GM18873 (cell line): ENCODE measurements around the gene FAM219A.
"Not testable (repeated sequence)": the region's sequence is repeated elsewhere in the genome, so short reads cannot be mapped to it uniquely, and the experiment has no call there.

Experiments used
- ATAC-seq: cut with Tn5 transposase; IDR thresholded peaks from one replicate; pipeline ENCODE4 v1.9.1; 2021; ENCODE audit warnings: mild to moderate bottlenecking, moderate library complexity, moderate number of reproducible peaks; ENCODE audit not compliant: unreplicated experiment, low FRiP score

The FAM219A gene

DNA sequence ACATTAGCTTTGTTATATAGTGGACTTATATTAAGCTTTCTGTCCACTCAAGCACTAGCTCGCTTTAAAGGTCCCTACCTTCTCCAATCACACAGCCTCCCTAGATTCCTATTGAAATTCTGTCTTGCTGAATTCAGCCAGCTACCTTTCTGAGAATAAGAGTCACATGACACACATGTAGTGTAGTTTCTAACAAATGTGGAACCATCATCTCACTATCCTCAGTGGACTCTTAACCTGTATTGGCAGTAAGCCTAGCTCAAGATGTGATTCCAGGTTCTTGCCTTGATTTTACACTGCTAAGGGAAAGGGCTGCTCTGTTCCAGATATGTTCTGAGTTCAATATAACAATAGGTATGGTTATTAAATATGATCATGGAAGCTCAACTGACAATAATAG lies 11.4 kb downstream of the FAM219A start:
- no peak for ATAC-seq

DNA sequence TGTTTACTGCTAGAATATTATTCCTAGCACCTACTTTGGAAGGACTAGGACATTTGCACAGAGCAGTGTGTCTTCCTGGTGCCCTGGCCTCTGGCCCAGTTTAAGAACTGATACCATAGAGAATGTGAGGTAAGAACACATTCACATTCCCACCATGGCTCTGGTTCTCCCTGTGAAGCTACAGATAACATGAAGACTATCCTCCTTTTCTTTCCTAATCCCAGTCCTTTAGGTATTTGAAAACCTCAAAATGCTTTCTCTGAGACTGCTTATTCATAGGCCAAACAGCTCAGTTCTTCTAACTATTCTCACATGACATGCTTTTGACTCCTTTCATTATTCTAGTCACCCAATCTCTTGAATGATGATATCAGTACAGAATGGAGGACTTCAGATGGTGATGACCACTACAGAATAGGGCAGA lies 11.9 kb downstream of the FAM219A start:
- no peak for ATAC-seq

DNA sequence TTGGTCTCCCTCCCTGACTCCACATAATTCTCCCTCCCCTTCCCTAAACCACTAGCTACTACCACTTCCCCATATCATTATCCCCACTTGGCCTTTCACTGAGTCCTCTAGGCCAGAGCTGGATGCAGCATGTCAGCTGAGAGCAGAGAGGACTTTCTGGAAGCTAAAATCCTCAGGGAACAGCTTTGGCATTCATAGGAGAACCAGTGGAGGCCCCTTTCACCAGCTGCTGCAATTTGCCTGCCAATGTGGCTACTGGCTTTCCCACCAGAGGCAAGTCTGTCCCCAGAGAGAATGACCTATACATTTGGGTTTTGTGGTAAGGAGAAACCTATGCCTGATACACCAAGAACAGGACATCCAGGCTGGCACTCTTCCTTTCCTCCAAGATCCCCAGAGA lies 14.4 kb downstream of the FAM219A start:
- no peak for ATAC-seq

DNA sequence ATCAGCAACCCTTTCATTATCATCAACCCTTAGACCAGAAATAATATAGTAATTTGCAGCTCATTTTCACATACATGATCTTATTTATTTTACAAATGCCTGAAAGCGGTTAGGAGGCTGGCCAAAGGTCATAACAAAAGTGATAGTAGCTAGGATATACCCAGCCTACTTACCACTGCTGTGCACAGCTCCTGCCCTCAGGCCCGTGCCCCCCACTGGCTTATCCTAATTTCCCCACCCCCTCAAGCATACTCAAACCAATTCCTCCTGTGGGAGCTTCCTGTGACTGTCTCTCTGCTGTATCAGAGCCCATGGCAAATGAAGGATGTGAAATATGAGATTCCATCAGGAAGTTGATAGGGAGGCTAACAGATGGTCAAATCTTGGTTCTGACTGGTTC lies 14.8 kb downstream of the FAM219A start:
- no peak for ATAC-seq

DNA sequence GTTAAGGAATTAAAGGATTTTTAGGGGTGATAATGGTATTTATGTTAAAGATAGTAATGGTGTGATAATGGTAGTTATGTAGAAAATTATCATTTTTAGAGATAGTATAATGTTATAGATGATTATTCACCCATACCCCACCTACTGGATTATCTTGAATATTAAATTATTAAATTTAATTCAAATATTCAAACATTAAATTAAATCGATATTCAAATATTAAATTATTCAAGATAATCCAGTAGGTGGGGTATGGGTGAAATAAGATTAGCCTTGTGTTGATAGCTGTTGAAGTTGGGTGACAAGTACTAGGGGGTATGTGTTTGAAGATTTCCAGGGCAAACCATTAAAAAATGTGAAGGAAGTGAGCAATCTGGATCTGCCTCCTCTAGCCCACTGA lies 15.6 kb downstream of the FAM219A start:
- ATAC-seq, result no peak

DNA sequence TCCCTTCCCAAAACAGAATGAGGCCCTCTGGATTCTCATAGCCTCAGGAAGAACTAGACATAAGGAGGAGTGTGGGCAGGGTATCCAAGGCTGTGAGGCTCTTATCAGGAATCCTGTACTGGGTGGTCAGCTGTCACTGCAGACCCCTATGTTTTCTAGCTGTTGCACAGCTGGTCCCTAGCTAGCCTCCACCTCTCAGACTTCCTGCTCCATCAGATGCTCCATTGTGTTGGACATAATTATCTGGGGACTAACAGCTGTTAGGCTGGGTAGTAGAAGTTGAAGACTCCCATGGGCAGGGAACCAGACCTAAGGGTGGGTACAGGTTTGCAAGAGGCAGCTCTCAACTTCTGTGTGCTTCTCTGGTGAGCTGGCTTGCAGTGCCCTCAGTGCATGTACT lies 18.4 kb downstream of the FAM219A start:
- no peak for ATAC-seq

DNA sequence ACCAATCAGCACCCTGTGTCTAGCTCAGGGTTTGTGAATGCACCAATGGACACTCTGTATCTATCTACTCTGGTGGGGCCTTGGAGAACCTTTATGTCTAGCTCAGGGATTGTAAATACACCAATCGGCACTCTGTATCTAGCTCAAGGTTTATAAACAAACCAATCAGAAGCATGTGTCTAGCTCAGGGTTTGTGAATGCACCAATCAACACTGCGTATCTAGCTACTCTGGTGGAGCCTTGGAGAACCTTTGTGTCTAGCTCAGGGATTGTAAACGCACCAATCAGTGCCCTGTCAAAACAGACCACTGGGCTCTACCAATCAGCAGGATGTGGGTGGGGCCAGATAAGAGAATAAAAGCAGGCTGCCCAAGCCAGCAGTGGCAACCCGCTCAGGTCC lies 19.9 kb downstream of the FAM219A start:
- not testable (repeated sequence) for ATAC-seq

DNA sequence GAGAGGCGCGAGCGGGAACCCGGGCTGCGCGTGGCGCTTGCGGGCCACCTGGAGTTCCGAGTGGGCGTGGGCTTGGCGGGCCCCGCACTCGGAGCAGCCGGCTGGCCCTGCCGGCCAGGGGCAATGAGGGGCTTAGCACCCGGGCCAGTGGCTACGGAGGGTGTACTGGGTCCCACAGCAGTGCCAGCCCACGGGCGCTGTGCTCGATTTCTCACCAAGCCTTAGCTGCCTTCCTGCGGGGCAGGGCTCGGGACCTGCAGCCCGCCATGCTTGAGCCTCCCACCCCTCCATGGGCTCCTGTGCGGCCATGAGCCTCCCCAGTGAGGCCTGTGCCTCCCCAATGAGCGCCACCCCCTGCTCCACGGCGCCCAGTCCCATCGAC lies 20.5 kb downstream of the FAM219A start:
- ATAC-seq, result not testable (repeated sequence)

DNA sequence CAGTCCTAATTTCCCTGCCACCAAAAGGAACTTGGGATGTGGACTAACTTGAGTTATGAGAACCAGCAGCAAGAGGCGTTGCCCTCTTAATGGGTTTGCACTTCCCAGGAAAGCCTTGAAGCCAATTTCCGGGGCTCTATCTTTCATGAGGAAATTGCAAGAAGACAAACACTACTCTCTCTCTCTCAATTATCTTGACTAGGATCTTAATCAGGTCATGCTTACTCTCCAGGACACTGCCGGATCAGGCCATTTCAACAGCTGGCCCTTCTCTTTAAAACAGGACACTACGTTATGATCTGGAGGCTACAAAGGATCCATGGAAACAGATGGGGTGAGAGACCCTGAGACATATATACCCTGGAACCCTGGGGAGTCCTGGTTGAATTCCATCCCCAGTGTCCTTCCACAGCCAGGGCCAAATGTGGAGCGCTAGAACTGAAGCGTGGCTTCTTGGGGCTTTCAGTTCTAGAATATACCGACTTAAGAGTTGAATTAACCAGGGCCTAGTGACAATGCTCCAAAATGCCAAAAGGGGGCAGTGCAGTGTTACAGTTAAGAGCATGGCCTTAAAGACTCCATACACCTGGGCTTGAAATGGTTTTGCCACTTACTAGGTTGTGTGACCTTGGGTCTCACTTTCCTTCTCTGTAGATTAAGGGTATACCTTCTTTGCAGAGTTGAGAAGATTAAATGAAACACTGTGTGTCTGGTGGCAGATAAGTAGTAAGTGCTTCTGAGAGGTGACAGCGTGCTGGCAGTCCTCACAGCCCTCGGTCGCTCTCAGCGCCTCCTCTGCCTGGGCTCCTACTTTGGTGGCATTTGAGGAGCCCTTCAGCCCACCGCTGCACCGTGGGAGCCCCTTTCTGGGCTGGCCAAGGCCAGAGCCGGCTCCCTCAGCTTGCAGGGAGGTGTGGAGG lies 21.1 kb downstream of the FAM219A start:
- no peak for ATAC-seq

DNA sequence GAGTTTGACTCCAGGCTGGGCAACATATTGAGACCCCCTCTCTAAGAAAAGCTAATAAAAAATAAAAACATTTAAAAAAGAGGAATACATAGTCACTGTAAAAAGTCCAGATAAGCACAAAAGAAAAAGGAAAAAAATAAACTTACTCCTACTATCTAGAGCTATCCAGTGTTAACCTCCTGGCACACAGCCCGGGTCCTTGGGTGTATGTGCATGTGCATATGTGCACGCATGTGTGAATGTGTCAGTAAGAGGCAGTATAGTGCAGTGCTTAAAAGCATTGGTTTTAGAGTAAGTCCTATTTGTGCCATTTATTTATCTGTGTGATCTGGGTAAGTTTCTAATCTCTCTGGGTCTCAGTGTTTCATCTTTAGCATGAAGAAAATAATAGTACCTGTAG lies 26.7 kb downstream of the FAM219A start:
- ATAC-seq, result no peak

DNA sequence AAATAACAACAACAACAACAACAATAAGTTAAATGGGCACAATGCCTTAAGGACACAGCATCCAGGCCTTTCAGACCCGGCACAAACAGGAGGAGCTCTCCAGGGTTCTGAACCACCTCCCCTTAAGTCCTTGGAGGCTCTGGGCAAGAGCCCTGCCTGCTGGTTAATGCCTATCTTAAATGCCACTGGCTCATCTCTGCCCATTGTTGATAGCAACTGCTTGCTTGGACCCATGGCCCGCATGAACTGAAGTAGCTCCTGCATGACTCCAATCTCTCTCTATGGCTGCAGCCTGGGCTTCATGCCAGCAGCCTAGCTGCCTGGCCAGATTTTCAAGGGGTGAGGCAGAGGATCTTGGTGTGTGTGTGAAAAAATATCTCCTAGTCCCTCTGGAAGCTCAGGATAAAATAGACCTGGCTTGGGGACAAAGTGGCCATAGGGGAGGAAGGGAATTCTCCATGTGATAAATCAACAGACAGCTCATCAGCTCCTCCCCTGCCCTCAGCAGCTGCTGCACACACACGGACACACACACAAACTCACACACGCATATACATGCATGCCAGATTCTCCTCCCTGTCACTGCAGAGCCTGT lies 27.4 kb downstream of the FAM219A start:
- ATAC-seq, result no peak

DNA sequence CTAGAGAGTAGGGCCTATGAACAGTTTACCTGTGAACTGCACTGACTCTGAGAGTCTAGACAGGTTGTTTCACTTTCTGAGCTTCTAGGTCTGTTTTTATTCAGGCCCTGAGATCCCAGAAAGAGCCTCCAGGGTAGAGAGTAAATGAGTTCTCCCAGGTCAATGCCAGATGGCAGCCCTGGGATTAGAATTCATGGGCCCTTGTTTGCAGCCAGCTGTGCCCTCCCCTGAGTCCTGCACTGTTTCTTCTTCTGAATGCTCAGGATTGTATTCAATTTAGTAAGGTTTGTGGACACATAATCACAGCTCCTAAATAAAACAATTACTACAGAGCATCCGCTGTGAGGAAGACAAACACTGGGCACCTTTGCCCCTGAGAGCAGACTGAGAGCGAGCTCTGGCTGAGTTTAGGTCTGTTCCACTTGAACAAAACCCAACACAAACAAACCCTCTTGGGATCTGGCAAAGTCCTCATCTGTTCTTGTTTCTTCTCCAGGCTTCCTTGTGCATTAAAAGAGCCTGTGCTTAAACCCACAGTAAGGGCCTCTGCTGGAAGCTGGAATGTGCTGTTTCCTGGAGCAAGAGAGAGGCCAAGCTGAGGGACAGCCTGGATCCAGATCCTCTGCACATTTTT lies 29.9 kb downstream of the FAM219A start:
- ATAC-seq, result no peak

DNA sequence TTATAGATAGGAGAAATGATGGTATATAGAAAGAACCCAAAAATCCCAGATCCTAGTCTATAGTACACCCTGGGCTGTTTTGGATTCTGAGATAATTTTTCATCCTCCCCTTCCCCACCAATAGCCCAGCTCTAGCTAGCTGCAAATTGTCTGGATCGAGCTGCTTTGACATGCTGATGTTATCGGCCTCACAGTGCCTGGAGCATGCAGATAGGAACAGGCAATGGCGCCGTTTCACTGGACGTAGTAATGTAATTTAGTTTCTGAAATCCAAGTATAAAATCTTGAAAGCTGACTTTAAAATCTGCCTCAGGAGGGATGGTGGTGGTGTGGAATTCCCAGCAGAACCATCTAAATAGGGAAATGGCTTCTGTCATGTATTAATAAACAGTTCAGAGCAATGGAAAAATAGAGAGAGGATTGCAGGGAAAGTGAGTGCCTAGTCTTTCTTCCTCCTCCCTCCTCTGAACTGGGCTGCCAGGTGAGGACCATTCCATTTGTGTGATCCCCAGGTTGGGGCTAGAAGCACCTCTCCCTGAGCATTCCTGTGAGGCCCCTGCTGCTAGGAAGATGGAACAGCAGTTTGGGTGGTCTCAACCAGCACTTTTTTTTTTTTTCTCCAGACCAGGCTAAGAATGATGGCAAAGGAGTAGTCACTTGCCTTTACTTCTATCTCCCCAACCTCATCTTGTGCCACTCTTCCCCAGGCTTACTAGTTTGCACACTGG lies 31.9 kb downstream of the FAM219A start:
- ATAC-seq, result no peak

DNA sequence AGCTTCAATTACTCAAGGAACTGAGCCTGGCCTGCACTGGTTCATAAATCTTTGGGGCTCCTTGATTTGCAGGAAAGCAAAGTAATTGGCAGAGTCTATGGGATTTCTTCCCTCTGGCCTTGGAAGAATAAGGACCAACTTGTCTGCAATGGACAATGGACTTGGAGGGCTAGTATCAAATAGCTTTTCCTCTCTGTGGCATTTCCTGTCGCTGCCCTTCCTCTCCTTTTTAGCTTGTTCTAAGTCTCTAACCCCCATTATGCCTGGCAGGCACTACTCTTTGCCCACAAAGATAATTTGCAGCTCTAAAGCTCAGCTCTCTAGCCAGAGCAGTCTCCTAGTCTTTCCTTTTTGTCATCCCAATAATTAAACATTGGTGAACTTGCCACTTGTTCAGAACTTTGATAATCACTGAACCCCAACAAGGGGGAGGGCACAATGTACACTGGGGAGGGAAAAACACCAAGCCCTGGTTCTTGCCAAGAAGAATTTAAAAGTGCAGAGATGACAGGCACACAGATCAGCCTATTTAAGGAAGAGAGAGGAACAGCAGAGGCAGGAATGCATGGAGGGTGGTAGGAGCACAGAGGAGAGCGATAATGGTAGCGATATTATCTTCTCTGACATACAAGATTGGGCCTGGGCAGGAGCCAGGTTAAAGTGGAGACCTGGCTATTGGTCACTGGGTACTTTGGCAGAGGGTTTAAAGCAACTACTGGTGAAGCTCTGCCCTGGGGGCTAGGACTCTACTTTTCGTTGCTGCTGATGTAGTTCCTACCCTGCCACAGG lies 38.5 kb downstream of the FAM219A start:
- no peak for ATAC-seq

DNA sequence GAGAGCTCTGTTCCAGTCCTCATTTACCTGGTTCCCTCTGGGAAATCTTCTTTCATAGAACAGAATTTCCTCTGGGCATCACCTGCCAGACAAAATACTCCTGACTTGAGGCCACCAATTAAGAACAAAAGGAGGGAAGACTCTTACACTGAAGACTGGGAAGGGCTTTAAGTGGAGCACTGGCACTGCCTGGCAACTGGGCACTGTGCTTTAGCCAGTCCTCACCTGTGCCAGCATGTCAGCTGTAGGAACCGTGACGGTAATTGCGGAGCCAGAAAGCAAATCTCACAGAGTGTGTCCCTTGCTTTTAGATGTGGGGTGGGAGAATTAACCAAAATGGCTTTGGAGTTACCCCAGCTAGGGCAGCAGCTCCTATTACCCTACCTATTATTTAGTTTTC lies 40.6 kb downstream of the FAM219A start:
- ATAC-seq, result no peak

DNA sequence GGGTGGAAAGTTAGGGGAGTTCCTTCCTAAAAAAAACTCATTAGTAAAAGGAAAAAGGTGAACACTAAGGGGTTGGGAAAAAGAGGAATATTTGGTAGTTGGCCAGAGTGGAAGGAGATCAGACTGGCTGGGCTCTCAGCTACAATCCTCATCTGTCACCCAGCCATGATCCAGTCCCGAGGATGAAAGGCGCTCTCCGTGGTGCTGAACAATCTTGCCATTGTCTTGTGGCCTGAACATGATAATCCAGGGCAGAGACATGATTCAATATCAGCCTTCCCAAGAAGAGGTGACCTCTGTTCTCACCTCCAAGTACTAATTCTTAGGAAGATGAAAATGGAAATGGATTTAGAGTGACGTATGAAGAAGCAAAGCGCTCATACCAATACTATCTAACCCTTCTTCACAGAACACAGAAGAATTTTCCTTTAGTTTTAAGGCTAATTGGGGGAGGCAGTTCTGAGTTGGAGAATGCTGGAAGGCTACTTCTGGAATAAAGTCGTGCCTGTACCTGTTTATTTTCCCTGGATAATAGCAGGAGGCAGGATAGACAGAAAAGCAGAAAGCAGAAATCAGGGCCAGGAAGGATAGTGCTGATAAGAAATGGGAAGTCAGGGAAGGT lies 45.0 kb downstream of the FAM219A start:
- no peak for ATAC-seq

DNA sequence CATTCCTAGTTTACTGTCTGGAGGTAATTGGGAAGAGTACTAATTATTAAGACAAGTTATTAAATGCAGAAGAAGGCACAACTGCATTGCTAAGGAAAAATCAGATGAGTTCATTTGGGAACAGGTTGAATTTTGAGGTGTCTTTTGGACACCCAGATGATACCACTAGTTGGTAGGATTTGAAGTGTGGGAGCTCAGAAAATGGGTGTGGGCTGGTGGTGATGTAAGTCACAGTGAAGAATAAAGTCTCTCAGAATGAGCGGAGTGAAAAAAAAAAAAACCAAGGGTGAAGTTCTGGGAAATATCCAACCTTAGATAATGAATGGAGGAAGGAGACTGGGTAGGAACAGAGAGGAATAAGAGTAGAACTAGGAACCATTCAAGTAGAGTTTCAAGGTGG lies 46.0 kb downstream of the FAM219A start:
- no peak for ATAC-seq

DNA sequence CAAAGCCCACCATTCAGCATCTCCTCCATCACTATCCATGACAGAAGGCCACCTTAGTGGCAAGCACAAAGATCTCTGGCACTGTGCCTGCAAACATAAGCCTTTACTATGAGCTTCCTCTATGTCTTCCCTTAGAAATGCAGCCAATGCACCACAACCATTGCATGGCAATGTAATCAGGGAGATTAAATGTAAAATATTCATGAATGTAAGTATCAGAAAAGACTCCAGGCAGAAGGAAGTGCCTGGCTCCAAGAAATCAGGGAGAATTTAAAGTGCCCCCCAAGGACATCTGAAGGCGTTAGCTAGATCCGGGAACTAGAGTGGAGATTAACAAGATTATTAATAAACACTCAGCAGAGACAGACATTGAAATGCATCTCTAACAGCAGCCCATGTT lies 49.2 kb downstream of the FAM219A start:
- no peak for ATAC-seq

DNA sequence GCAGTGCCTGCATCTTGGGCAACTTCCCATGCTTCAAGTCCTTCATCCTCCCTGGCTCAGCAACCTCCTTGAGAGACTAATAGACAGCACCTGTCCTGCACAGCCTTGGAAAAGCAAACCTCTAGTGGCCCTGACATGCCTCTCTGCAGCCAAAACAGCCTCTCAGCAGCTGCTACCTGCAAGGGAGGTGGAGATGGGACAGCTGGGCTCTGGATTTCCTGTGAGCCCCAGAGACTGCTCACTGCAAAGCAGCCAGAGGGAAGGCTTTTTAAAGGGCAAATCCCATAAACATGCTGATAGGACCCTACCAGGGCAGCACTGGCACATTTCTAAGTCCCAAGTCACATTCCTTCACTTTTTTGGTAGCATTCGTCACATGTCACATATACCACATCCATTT lies 50.2 kb downstream of the FAM219A start:
- ATAC-seq, result no peak

DNA sequence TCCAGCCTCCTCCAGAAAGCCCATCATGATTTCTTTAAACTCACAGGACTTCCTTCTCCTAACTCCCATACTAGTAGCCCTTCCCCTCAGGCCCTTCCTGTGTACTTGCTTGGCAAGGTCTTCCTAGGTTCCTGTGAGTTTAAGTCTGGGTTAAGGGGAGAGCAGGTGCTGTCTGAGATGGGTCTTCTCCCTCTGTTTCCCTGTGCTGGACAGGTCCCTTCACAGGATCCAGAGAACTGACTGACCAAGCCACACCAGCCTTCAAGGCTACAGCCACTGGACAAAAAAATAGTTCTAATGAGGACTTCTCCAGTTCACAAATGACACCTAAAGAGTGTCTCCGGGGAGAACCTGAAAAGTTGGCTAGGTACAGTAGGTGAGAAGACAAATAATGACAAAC lies 52.2 kb downstream of the FAM219A start:
- no peak for ATAC-seq
